ENCODE measurements around the gene MLLT3.

DNA sequence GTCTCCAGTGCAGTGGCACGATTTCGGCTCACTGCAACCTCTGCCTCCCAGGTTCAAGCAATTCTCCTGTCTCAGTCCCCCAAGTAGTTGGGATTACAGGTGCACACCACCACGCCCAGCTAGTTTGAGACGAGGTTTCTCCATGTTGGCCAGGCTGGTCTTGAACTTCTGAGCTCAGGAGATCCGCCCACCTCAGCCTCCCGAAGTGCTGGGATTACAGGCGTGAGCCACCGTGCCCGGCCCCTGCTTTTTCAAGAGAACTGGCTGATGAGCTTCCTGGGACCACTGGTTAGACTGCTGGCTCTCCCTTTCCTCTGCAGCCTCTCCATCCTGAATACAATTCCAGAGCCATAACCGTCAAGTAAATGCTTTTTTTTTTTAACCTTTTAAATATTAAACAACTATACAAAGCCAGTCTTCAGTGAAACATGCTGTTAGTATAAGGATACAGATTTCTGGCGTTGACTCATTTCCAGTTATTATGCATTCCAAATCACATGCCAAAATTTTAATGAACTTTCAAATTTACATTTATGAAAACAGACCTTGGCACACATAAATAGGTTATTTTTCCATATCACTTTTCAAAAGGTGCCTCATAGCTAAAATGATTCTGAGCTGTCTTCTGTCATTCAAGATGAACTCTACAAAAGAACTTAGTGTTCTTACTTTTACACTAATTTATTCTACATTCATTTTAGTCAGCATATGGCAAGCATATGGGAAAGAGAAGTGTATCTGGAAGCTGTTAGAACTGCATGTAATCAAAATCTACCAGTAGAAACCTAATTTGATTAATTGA, 116.0 kb downstream of the MLLT3 start:
- TF ChIP-seq, protein P1, sequence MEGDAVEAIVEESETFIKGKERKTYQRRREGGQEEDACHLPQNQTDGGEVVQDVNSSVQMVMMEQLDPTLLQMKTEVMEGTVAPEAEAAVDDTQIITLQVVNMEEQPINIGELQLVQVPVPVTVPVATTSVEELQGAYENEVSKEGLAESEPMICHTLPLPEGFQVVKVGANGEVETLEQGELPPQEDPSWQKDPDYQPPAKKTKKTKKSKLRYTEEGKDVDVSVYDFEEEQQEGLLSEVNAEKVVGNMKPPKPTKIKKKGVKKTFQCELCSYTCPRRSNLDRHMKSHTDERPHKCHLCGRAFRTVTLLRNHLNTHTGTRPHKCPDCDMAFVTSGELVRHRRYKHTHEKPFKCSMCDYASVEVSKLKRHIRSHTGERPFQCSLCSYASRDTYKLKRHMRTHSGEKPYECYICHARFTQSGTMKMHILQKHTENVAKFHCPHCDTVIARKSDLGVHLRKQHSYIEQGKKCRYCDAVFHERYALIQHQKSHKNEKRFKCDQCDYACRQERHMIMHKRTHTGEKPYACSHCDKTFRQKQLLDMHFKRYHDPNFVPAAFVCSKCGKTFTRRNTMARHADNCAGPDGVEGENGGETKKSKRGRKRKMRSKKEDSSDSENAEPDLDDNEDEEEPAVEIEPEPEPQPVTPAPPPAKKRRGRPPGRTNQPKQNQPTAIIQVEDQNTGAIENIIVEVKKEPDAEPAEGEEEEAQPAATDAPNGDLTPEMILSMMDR (IDR thresholded peaks at IDR 0.05), result no peak
- TF ChIP-seq POLR2A (IDR thresholded peaks at IDR 0.05), result no peak

Measured in Peyer's patch (tissue), 4 donors.